Measurements from ENCODE around the gene ZNF423. TPM values are rescaled to one million over a fixed set of nuclear protein-coding genes. Genes with fewer than 3 reads are reported as not detected.

The ZNF423 gene
- polyA plus RNA-seq, 4 donors: 28.0 to 38.7 (median 29.0) TPM

DNA sequence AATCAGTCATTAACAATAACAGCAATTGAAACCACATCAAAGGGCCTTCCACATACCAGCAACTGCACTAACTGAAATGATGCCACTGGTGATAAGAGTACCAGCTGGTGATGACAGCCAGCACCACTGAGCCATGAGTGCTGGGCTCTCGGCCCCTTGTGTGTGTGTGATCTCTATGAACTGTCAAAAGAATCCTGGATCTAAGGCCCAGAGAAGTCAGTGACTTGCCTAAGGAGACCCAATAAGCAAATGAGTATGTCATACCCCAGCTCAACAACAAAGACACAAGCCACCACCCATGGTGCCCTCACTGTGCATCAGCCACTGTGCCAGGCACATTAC is 220.9 kb downstream of the ZNF423 start:
- DNase-seq (ENCODE audit: low read depth in 4 of 4, low spot score in 3 of 4): no peak

- no peak for DNase-seq (ENCODE audit: low read depth in 4 of 4, low spot score in 3 of 4)
Measured at GRCh38 chr16:49634235-49635008, 221.5 kb downstream of the ZNF423 start.

- DNase-seq (ENCODE audit: low read depth in 4 of 4, low spot score in 3 of 4): no peak
Measured at GRCh38 chr16:49632795-49633184, 223.1 kb downstream of the ZNF423 start.

DNA sequence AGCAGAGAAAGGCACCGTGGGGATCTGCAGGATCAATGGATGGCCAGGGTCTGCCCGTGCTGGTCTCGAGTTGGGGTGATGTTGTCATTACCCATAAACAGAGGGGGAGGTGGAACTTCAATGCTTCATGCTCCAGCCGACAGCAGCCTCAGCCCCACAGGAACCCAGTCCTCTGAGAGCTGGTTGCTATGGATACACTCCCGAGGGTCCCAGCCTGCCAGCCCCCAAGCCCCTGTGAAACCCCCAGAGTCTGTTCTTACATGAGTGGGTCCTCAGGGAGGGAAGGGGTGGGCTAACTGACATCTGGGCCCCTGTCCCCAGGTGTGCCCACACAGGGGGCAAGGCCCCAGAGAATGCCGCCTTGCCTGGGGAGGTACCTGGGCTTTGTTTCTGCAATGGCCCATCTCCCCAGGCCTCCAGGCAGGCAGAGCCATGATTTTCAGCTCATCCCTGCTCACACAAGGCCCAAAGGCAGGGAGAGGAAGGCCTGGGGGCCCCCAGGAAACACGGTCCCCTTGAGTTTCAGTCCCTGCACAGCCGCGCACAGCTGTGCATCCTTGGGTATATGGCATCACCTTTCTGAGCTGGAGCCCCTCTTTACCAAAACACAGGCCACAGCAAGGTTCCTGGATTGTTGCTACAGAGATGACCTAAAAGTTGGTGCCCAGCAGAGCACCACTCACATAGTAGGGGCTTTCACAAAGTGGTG is 223.7 kb downstream of the ZNF423 start:
- DNase-seq (ENCODE audit: low read depth in 4 of 4, low spot score in 3 of 4): no peak

DNA sequence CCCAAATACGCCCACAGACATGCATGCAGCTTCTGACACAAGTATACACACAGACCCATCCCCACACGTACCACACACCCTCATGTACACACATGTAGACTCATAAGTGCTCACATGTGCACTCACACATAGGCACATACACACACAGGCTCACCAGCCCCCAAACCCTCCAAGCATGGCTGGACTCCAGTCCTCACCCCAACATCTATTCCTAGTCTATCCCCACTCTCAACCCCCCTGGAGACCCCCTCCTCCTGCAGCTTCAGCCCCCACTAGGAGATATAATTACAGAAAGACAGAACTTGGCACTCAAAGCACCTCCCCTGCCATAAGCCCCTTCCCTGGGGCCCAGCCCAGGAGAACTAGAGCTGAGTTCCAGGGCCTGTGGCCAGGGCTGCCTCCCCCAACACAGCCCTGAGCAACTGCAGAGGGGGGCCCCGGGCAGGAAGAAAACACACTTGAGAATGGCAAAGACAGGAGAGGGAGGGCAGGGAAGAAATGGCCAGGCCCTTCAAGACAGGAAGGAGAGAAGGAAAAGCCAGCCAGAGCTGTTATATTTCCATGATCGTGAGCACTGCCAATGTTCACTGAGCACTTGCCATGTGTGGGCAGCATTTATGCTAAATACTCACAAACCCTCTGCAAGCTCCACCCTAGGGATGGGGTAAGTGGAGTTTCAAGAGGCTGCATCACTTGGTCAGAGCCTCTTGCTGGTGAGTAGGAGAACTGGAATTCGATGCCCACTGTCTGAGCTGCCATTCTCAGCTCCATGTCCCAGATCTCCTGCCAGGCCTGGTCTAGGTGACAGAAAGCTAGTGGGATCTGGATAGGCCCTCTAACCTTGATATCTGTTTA is 224.5 kb downstream of the ZNF423 start:
- no peak for DNase-seq (ENCODE audit: low read depth in 4 of 4, low spot score in 3 of 4)

DNA sequence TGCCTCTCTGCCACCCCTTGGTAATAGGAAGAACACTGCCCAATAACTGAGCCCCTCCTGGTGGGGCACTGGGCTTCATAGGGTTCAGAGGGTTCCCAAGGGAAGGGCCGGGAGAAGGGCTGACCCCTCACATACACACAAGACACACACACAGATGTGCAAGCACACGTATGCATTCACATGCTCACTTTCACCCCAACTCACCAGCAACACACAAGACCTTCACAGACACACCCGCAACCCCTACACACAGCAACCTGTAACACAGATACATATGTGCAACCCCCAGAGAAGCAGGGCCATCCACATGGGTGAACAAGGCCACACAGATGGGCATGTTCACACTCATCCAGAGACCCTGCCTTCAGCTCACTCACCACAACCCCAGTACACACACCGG is 225.1 kb downstream of the ZNF423 start:
- no peak for DNase-seq (ENCODE audit: low read depth in 4 of 4, low spot score in 3 of 4)

DNA sequence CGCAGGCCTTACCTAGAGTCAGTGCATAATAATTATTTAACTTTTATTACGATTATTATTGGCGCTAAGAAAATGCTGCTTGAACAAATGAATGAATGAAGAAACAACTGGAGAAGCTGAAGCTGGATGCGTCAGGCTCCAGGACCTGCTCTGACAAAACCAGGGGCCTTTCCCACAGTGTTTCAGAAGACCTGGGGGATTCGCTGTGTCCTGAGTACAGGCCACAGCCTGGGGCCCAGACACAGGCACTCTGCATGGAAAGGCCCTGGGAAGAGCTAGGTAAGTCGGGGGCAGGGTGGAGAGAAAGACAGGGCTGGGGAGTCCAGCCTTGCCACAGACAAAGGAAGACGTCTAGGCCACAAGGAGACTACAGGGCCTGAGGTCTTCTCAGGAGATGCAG is 226.1 kb downstream of the ZNF423 start:
- no peak for DNase-seq (ENCODE audit: low read depth in 4 of 4, low spot score in 3 of 4)

DNA sequence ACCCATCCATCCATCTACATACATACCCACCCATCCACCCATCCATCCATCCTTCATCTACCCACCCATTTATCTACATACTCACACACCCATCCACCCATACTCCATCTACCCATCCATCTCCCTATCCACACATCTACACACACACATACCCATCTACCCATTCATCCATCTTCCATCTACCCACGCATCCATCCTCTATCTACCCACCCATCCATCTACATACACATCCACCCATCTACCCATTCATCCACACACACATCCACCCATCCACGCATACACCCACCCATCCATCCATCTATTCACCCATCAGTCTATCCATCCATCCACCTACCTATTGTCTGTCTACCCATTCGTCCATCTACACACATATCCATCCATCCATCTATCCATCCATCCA is 227.8 kb downstream of the ZNF423 start:
- DNase-seq (ENCODE audit: low read depth in 4 of 4, low spot score in 3 of 4): no peak

GRCh38 chr16:49625311-49626065 is 230.4 kb downstream of the ZNF423 start:
- DNase-seq (ENCODE audit: low read depth in 4 of 4, low spot score in 3 of 4): no peak

GRCh38 chr16:49623501-49624266 is 232.2 kb downstream of the ZNF423 start:
- no peak for DNase-seq (ENCODE audit: low read depth in 4 of 4, low spot score in 3 of 4)

- DNase-seq (ENCODE audit: low read depth in 4 of 4, low spot score in 3 of 4): no peak
Measured at GRCh38 chr16:49622421-49623402, 233.2 kb downstream of the ZNF423 start.

GRCh38 chr16:49622084-49622390 is 233.9 kb downstream of the ZNF423 start:
- DNase-seq (ENCODE audit: low read depth in 4 of 4, low spot score in 3 of 4): no peak

DNA sequence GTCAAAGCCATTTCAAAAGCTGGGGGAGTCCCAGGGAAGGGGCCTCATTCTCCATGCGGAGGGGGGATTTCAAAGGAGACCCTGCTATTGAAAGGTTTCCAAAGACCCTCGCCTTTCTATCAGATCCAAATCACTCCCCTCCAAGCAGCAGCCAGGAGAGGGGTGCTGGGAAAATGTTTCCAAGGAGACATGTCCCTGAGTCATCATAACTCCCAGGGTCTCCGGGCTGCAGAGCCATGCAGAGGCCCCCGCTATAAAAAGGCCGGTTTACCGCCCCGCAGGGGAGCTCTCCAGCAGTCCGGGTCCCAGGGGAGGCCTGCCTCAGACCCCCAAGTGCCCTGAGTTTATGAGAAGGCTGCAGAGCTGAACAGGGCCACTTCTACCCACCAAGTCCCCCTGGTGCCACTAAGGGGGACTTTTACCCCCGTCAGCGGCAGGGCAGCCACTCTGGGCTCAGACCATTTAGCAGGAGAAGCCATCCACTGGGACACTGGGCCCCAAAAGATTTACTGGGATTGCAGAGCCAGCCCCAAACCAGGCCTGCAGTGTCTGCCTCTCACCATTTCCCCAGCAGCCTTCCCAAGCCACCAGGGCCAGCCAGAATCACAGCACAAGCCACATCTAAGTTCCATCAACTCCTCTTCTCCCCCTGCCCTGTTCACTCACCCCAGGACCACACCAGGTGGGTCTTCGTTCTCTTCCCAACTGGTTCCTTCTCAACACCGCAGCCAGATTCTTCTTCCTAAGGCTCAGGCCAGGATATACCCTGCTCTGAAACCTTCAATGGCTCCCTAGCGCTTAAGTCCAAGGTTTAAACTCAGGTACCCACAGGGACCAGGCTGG is 234.4 kb downstream of the ZNF423 start:
- DNase-seq (ENCODE audit: low read depth in 4 of 4, low spot score in 3 of 4): no peak

- DNase-seq (ENCODE audit: low read depth in 4 of 4, low spot score in 3 of 4): no peak
Measured at GRCh38 chr16:49620869-49621240, 235.1 kb downstream of the ZNF423 start.

DNA sequence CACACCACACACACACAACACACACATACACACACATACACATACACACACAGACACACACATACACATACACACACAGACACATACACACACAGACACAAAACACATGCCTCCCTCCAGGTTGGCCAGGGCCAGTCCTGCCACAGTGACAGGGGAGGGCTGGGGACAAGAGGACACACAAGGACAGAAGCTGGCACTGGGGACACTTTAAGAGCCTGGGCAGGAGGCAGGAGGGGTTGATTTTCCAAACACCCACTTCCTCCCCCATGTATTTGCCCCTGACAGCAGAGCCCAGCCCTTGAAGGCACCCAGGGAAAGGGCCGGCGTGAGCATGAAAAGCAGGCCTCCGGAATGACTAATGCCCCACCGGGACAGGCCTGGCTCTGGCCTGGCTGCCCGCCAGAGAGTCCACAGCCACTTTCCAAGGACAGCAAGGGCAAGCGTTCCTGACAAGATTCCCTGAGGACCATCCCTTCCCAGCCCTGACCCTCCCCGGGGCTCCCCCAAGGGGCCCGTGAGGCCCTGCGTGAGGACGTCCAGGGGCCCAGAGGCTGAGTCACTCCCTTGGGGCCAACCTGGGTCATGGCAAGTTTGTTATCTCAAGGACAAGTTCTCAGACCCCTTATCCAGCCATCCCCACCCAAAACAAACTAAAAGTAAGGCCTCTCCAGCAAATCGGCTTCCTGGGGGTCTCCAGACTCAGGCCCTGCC is 235.6 kb downstream of the ZNF423 start:
- DNase-seq (ENCODE audit: low read depth in 4 of 4, low spot score in 3 of 4): no peak

DNA sequence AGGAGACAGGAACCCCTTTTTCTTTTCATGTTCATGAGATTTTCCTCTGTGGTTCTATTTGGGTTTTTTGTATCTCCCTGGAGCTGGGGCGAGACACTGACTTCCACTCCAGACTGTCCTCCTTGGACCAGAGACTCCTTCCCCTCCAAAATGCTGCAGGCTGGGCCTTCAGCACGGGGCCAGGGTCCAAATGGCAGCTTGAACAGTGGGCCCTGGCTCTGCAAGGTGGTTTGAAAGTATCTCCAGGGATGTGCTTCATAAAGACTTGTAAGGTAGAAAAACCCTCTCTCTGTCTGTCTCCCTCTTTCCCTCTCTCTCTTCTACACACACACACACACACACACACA is 236.1 kb downstream of the ZNF423 start:
- no peak for DNase-seq (ENCODE audit: low read depth in 4 of 4, low spot score in 3 of 4)

DNA sequence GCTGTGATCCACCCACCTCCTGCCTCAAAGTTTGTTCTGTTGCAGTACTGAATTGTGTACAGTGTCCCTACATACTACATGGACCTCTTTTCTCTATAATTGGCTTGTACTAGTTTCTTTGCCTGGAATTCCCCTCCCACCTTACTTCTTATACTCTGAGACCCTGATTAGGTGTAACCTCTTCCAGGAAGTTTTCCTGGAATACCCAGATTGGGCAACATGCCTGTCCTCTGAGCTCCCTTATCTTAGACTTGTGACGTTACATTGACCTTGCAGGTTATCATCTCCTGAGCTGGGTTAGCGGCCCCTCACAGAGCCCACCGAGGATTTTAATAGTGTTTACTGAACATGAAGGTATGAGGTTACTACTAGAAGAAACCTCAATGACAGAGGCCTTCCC is 237.0 kb downstream of the ZNF423 start:
- DNase-seq (ENCODE audit: low read depth in 4 of 4, low spot score in 3 of 4): no peak
